Omental fat pad (tissue), 4 donors: ENCODE measurements around the gene PSMD1. TPM values are rescaled to one million over a fixed set of nuclear protein-coding genes. Genes with fewer than 3 reads are reported as not detected.

Experiments
- ATAC-seq: fragments of 150-250 bp; one replicate; pipeline ENCODE4 v1.9.1; 2016; ENCODE audit warnings: mild to moderate bottlenecking, moderate library complexity; ENCODE audit not compliant: low FRiP score
- DNase-seq: peaks from one replicate; pipeline ENCODE4 v3.0.0-alpha.2; 2019; ENCODE audit warnings: low spot score
- CTCF ChIP-seq, 3 donors: fragments of 450-650 bp; IDR thresholded peaks; one replicate each; pipeline ENCODE4 v1.5.1; 2016 to 2017; ENCODE audit warnings: antibody characterized with exemption in 3 of 3, mild to moderate bottlenecking in 3 of 3, moderate library complexity in 2 of 3
- total RNA-seq, 4 donors: library from RNA; depleted of rRNA; stranded (reverse); fragments of >200 nt; gene quantifications; one replicate each; pipeline ENCODE4 v1.1.0, GENCODE V29; 2016

PSMD1 gene
- total RNA-seq, 4 donors from 2014 or later = 64.8 to 119 (median 74.1) TPM

DNA sequence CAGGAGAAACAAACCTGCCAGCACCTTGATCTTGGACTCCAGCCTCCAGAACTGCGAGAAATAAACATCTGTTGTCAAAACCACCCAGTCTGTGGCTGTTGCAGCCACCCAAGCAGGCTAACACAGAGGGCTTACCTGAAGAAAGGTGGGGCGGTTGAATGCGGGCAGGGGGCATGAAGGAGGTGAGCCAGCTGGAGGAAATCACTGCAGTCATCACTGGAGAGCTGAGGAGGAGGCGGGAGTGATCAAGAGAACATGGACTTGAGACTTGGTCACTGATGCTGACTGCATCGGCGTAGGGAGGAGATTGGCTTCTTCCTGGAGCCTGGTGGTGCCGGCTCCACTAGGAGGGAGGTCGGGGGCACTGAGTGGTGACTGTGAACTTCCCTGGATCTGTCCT lies 127.2 kb downstream of the PSMD1 start:
- DNase-seq (no peak), ATAC-seq (no peak)
- TF ChIP-seq CTCF (IDR thresholded peaks at IDR 0.05) = no peak

DNA sequence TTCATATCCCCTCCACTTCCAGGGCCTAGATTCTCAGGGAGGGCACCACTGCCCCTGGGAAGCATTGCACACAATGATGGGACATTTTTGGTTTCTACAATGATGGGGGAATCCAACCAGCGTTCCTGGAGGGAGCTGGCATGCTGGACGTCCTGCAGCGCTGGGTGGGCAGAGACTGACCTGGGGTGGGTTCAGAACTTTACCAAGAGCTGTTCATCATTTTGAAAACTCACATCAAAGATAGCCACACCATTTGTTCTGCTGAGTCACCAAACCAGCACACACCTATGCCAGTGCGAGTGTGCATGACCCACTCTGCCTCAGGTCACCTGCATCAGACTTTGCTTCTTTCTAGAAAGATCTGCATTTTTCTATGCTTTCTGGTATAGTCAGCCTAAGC lies 127.7 kb downstream of the PSMD1 start:
- no peak for TF ChIP-seq CTCF (IDR thresholded peaks at IDR 0.05)
- ATAC-seq = no peak
- no peak for DNase-seq

GRCh38 chr2:231185050-231185725 lies 128.5 kb downstream of the PSMD1 start:
- TF ChIP-seq CTCF (IDR thresholded peaks at IDR 0.05) = no peak
- ATAC-seq (no peak), DNase-seq (no peak)

DNA sequence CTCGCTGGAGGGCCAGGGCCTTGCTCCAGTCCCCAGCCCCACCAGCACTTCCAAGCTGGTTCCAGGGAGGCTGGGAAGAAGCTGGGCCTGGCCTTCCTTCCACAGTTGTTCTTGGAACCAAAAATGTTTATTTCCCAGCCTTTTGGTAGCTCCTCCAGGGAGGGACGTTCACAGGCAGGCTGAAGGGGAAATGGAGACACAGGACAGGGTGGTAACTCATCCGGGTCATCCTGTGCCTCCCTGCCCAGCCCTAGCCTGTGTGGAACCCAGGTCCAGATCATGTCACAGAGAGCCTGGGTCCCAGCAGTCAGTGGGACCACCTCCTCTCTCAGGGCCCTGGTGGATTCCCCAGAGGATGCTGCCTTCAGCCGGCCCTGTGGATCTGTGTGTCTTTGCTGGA lies 129.2 kb downstream of the PSMD1 start:
- ATAC-seq (no peak), DNase-seq (no peak)
- TF ChIP-seq CTCF (IDR thresholded peaks at IDR 0.05) = no peak

- no peak for TF ChIP-seq CTCF (IDR thresholded peaks at IDR 0.05)
- no peak for DNase-seq
- no peak for ATAC-seq
Observed at GRCh38 chr2:231186325-231186724, 129.7 kb downstream of the PSMD1 start.

- no peak for TF ChIP-seq CTCF (IDR thresholded peaks at IDR 0.05)
- DNase-seq (no peak), ATAC-seq (no peak)
Observed at GRCh38 chr2:231187736-231188505, 131.3 kb downstream of the PSMD1 start.
